HUES64 (cell line): ENCODE data around the gene CDSN.

ENCODE experiments used
- H3K27ac ChIP-seq: 2 replicates; pipeline ENCODE4 v1.7.0; 2013; ENCODE audit warnings: low read depth, low read length, inconsistent platforms
- H3K27me3 ChIP-seq: 2 replicates; pipeline ENCODE4 v1.6.1; 2013; ENCODE audit warnings: mild to moderate bottlenecking, low read length; ENCODE audit not compliant: insufficient read depth
- H3K36me3 ChIP-seq: 2 replicates; pipeline ENCODE4 v1.6.1; 2013; ENCODE audit warnings: mild to moderate bottlenecking, low read length; ENCODE audit not compliant: insufficient read depth
- H3K4me1 ChIP-seq: 2 replicates; pipeline ENCODE4 v1.6.1; 2013; ENCODE audit warnings: mild to moderate bottlenecking, low read length, moderate library complexity; ENCODE audit not compliant: insufficient read depth
- H3K4me3 ChIP-seq: 2 replicates; pipeline ENCODE4 v1.5.1; 2013; ENCODE audit warnings: mild to moderate bottlenecking, low read length, moderate library complexity
- H3K9ac ChIP-seq: 2 replicates; pipeline ENCODE4 v1.6.1; 2013; ENCODE audit warnings: mild to moderate bottlenecking, low read depth, low read length
- H3K9me3 ChIP-seq: 2 replicates; pipeline ENCODE4 v1.6.1; 2013; ENCODE audit warnings: low read depth, low read length; ENCODE audit not compliant: insufficient read depth
- WGBS: fragments of 150-250, 120-280 bp; methylation state at CpG from one replicate; pipeline ENCODE4 v1.1.7; 2013; ENCODE audit warnings: missing lambda C conversion rate; 5-methylcytosine and 5-hydroxymethylcytosine counted together

CDSN gene

DNA sequence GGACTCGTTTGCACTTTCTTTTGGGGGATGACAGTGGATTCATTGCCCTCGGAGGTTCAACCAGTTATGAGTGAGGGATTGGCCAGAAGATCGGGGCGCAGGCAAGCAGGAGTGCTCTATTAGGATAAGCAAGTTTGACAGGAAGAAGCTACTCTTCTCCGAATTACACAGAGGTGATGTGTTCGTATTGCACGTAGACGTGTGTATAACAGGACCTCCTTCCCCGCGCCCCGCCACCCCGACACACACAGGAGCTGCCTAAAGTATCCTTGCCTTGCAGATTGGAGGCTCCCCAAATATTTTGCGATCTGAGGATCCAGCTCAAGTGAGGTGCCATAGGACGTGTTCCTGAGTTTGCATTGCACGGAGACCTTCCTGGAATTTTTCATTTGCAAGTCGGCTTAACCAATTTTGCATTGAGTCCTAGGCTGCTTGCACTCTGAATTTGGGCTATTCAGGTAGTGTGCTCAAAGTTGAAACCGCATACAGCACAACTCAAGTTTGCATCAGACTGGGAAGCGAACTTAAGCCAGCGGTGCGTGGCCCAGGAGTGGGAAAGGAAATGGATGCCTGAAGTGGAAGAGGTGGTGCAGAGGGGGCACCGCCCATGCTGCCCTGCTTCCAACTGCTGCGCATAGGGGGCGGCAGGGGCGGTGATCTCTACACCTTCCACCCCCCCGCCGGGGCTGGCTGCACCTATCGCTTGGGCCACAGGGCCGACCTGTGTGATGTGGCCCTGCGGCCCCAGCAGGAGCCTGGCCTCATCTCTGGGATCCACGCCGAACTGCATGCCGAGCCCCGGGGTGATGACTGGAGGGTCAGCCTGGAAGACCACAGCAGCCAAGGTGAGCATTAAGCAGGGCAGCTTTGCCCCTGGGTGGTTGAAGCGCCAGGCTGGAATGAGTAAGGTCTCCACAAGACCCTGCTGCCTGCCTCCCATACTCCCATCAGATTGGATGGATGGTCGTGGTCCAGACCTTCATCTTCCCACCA is 38.9 kb upstream of the CDSN start:
- 6% methylated on average over 35 of the region's 35 CpGs for whole genome bisulfite sequencing
- Histone ChIP-seq H3K9ac (peak overlapping the region; percentile 48; the same call in 1 of the 2 replicates), H3K4me3 (peak overlapping the region; percentile 80), H3K27me3 (peaks cover 4% of the 10 kb centered on the region; the same call in 1 of the 2 replicates), H3K9me3 (no peaks in the 10 kb centered on the region), H3K36me3 (peaks cover 53% of the 10 kb centered on the region), H3K4me1 (peaks cover 12% of the 10 kb centered on the region; the same call in 1 of the 2 replicates), H3K27ac (no peak overlapping the region; the same call in 1 of the 2 replicates)

- Histone ChIP-seq H3K9me3 (no peaks in the 10 kb centered on the region), H3K27ac (peak within 1 kb of the TSS; percentile 66; the same call in 1 of the 2 replicates), H3K27me3 (peaks cover 4% of the 10 kb centered on the region; the same call in 1 of the 2 replicates), H3K4me1 (peaks cover 12% of the 10 kb centered on the region; the same call in 1 of the 2 replicates), H3K4me3 (peak within 1 kb of the TSS; percentile 80), H3K9ac (peak within 1 kb of the TSS; percentile 66), H3K36me3 (peaks cover 49% of the 10 kb centered on the region)
- under 1% methylated on average over 65 of the region's 65 CpGs for WGBS
Observed at GRCh38 chr6:31158140-31158862, 38.1 kb upstream of the CDSN start, which contains the start of gene TCF19. TCF19 (plus strand) TSS chr6:31158589; CDS start chr6:31159470, 881 bp downstream.

DNA sequence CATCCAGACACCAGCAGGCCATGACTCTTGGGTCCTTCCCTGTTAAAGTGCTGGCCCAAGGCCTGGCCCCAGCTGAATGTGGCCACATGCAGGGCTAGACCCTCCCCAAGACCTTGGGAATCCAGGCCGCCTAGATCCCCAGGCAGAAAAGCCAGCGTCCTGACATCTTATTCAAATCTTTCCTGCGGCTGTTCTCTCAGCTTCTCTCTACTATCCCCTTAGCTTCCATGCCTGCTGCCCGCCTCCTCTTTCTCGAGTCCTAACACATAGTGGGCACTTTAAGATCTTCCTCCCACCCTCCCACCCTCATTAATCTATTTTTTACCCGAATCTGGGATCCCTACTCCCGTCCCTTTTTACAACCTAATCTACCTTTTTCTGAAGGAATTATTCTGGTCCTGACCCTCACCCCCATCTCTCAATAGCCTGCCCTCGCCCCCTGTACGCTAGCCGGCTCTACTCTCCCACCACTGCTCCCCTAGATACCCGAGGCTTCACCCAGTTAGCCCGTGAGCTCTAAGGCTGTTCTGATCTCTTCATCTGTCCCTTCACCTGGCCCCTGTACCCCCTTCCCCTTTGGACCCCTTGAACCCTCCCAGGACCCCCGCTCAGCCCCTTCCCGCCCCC is 37.4 kb upstream of the CDSN start, which contains the start of gene CCHCR1:
Gene CCHCR1 (minus strand): TSS at position 290 of the 627 bp plus-strand sequence. CDS start 202 bp downstream, at position 88.
- peaks cover 42% of the 10 kb centered on the region for H3K36me3 ChIP-seq

DNA sequence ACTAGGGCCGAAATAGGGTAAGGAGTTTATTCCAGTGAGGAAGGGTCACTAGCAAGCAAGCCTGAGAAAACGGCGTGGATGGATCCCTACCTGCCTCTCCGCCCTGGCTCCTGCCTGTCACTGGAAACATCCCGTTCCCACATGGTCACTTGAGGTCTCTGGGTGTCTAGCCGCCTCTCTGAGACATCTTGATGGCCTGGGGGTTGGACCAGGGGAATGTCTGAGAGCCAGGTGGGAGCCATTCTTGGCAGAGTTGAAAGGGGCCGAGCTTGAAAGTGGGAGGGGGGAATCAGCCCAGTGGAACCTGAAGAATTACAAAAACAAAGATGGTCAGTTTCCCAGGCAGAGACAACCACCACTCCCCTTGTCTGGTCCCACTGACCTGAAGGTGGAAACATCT is 36.4 kb upstream of the CDSN start:
- H3K4me3 ChIP-seq: 0 out of 2 replicates have a peak overlapping the region, but pooled peaks have one; percentile 80
- H3K4me1 ChIP-seq: peaks cover 12% of the 10 kb centered on the region; the same call in 1 of the 2 replicates
- no peak overlapping the region for H3K27ac ChIP-seq
- H3K9ac ChIP-seq: no peak overlapping the region
- no peaks in the 10 kb centered on the region for H3K9me3 ChIP-seq
- peaks cover 32% of the 10 kb centered on the region for H3K36me3 ChIP-seq
- WGBS: 93% methylated on average over 7 of the region's 7 CpGs
- H3K27me3 ChIP-seq: peaks cover 4% of the 10 kb centered on the region; the same call in 1 of the 2 replicates

More for the DNA sequence above, 37.4 kb upstream of the CDSN start, which contains the start of gene CCHCR1:
- peak within 1 kb of the TSS; percentile 80 for H3K4me3 ChIP-seq
- peaks cover 4% of the 10 kb centered on the region; the same call in 1 of the 2 replicates for H3K27me3 ChIP-seq
- peaks cover 12% of the 10 kb centered on the region; the same call in 1 of the 2 replicates for H3K4me1 ChIP-seq
- no peaks in the 10 kb centered on the region for H3K9me3 ChIP-seq
- H3K27ac ChIP-seq: peak within 1 kb of the TSS; percentile 66; the same call in 1 of the 2 replicates
- WGBS: 9% methylated on average over 14 of the region's 14 CpGs
- peak within 1 kb of the TSS; percentile 66 for H3K9ac ChIP-seq

DNA sequence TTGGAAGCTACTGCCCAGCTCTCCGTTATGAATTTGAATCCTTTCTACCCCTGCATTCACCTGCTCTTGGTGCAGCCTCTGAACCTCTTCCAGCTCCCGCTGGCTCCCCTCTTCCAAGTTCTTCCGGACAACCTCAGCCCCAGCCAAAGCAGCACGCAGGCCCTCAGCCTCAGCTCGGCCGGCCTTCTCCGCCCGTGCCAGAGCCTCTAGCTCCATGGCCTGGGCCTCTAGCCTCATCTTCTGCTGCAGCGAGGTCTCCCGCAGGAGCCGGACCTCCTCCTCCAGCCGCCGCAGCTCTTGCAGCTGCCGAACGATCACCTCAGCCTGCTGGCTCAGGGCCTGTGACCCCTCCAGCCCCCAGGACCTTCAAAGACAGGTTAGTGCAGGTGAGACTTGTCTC is 34.2 kb upstream of the CDSN start:
- Histone ChIP-seq H3K4me1 (peaks cover 6% of the 10 kb centered on the region; the same call in 1 of the 2 replicates), H3K9me3 (no peaks in the 10 kb centered on the region), H3K27ac (no peak overlapping the region), H3K27me3 (no peaks in the 10 kb centered on the region; the same call in 1 of the 2 replicates), H3K4me3 (no peak overlapping the region), H3K36me3 (peaks cover 40% of the 10 kb centered on the region), H3K9ac (no peak overlapping the region)
- 97% methylated on average over 15 of the region's 15 CpGs for WGBS

- Histone ChIP-seq H3K27ac (no peak overlapping the region), H3K4me3 (no peak overlapping the region), H3K4me1 (peaks cover 6% of the 10 kb centered on the region; the same call in 1 of the 2 replicates), H3K36me3 (peaks cover 47% of the 10 kb centered on the region), H3K9me3 (no peaks in the 10 kb centered on the region), H3K9ac (no peak overlapping the region), H3K27me3 (no peaks in the 10 kb centered on the region)
- WGBS: 93% methylated on average over 7 of the region's 7 CpGs
Observed at GRCh38 chr6:31152781-31153180, 32.5 kb upstream of the CDSN start.

- Histone ChIP-seq H3K27ac (no peak overlapping the region), H3K27me3 (no peaks in the 10 kb centered on the region), H3K4me3 (no peak overlapping the region), H3K9ac (no peak overlapping the region), H3K9me3 (no peaks in the 10 kb centered on the region), H3K36me3 (peaks cover 51% of the 10 kb centered on the region), H3K4me1 (no peaks in the 10 kb centered on the region)
- 96% methylated on average over 6 of the region's 6 CpGs for WGBS
Observed at GRCh38 chr6:31149827-31150447, 29.7 kb upstream of the CDSN start.

DNA sequence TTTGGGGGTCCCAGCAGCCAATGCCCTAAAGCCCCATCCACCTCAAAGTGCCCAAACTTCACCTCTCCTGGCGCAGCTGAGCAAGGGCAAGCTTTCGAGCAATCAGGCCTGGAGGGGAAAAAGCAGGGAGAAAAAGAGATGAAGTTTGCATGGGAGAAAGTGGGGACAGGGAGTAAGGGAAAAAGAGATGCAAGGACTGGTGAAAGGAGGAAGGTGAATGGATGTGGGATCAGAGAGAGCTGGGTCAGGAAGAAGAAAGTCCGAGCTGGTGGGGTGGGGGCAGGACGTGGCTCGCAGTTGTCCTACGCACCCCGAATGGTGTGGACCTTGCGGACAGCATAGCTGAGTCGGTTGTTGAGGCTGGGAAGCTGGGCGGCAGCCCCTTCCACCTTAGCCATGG is 25.1 kb upstream of the CDSN start:
- Histone ChIP-seq H3K27me3 (no peaks in the 10 kb centered on the region), H3K9ac (no peak overlapping the region), H3K4me1 (peaks cover 9% of the 10 kb centered on the region; the same call in 1 of the 2 replicates), H3K4me3 (no peak overlapping the region), H3K9me3 (no peaks in the 10 kb centered on the region), H3K36me3 (peaks cover 57% of the 10 kb centered on the region), H3K27ac (no peak overlapping the region)
- 95% methylated on average over 10 of the region's 10 CpGs for WGBS

- Histone ChIP-seq H3K9me3 (no peaks in the 10 kb centered on the region), H3K9ac (no peak overlapping the region), H3K27ac (no peak overlapping the region), H3K4me3 (no peak overlapping the region), H3K36me3 (peaks cover 53% of the 10 kb centered on the region), H3K27me3 (no peaks in the 10 kb centered on the region), H3K4me1 (peaks cover 9% of the 10 kb centered on the region; the same call in 1 of the 2 replicates)
- WGBS: 89% methylated on average over 11 of the region's 11 CpGs
Observed at GRCh38 chr6:31144970-31145340, 24.7 kb upstream of the CDSN start.
